OCI-LY7 (cell line): ENCODE data around the gene PGRMC2.

Source experiments
- CTCF ChIP-seq: fragments of 200-600 bp; sonication (generic); conservative IDR thresholded peaks from 2 replicates; pipeline ENCODE4 v1.5.1; 2014; ENCODE audit warnings: mild to moderate bottlenecking, antibody characterized with exemption, low read length, moderate library complexity, mixed read lengths
- EZH2phosphoT487 ChIP-seq: fragments of 200-600 bp; sonication (generic); IDR thresholded peaks from 2 replicates; pipeline ENCODE4 v1.6.1; 2018; ENCODE audit warnings: low read depth, borderline replicate concordance, mild to moderate bottlenecking, mixed run types, antibody characterized with exemption, low read length, moderate library complexity, mixed read lengths

- TF ChIP-seq EZH2phosphoT487 (no peak), CTCF (no peak)
These were observed 35.4 kb upstream of the PGRMC2 start for GRCh38 chr4:128322986-128323385.
